ENCODE results near the gene SPSB2. TPM values are rescaled to one million over a fixed set of nuclear protein-coding genes. Genes with fewer than 3 reads are reported as not detected.
A peak's percentile ranks its signal among the peaks of the same experiment; 100 is the strongest.

The SPSB2 gene
- total and polyA plus RNA-seq, 2 experiments from 2014 or later: 8.2 to 13.1 TPM

DNA sequence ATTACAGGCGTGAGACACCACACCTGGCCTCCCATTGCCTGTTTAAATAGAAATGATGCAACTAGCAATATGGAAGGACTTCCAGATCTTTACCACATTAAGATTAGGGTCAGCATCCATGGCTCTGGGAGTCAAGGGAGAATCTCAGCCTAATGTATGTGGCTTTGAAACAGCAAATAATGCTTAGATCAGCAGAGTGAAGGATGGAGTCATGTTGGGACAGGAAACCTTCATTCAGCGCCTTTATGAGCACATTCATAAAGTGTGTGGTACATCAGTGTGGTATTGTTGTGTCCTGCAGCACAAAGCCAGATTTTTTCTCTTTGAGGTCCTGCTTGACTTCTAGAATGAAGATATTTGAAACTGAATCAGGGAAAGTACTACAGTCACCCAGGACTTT, 15.3 kb upstream of the SPSB2 start:
- H3F3A ChIP-seq (replicated peaks; ENCODE audit: low read depth): peaks cover 38% of the 10 kb centered on the region
- H3K4me3 Mint-ChIP-seq: no peak overlapping the region; the same call in 2 of the 3 replicates
- H3K4me1 Mint-ChIP-seq: peaks cover 33% of the 10 kb centered on the region
- H3K9me2 ChIP-seq (ENCODE audit: insufficient read depth): no peaks in the 10 kb centered on the region
- H3K27me3 ChIP-seq (ENCODE audit: insufficient read depth): no peaks in the 10 kb centered on the region
- no peak overlapping the region for H2AFZ ChIP-seq
- no peak overlapping the region for H3K4me3 ChIP-seq
- DNase-seq (ENCODE audit: low spot score) (no peak), ATAC-seq (no peak)
- H3K36me3 ChIP-seq (ENCODE audit: insufficient read depth): no peaks in the 10 kb centered on the region
- H3K79me2 ChIP-seq (replicated peaks; ENCODE audit: insufficient read depth): no peaks in the 10 kb centered on the region
- TF ChIP-seq ZNF331 (CRISPR knock-in tag; IDR thresholded peaks at IDR 0.05; ENCODE audit: low read depth): no peak
- no peak for TF ChIP-seq NANOG (IDR thresholded peaks at IDR 0.05; ENCODE audit: borderline replicate concordance)
- TF ChIP-seq, protein P1, sequence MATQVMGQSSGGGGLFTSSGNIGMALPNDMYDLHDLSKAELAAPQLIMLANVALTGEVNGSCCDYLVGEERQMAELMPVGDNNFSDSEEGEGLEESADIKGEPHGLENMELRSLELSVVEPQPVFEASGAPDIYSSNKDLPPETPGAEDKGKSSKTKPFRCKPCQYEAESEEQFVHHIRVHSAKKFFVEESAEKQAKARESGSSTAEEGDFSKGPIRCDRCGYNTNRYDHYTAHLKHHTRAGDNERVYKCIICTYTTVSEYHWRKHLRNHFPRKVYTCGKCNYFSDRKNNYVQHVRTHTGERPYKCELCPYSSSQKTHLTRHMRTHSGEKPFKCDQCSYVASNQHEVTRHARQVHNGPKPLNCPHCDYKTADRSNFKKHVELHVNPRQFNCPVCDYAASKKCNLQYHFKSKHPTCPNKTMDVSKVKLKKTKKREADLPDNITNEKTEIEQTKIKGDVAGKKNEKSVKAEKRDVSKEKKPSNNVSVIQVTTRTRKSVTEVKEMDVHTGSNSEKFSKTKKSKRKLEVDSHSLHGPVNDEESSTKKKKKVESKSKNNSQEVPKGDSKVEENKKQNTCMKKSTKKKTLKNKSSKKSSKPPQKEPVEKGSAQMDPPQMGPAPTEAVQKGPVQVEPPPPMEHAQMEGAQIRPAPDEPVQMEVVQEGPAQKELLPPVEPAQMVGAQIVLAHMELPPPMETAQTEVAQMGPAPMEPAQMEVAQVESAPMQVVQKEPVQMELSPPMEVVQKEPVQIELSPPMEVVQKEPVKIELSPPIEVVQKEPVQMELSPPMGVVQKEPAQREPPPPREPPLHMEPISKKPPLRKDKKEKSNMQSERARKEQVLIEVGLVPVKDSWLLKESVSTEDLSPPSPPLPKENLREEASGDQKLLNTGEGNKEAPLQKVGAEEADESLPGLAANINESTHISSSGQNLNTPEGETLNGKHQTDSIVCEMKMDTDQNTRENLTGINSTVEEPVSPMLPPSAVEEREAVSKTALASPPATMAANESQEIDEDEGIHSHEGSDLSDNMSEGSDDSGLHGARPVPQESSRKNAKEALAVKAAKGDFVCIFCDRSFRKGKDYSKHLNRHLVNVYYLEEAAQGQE (IDR thresholded peaks at IDR 0.05; ENCODE audit: unreplicated experiment): no peak
- TF ChIP-seq, protein P2, sequence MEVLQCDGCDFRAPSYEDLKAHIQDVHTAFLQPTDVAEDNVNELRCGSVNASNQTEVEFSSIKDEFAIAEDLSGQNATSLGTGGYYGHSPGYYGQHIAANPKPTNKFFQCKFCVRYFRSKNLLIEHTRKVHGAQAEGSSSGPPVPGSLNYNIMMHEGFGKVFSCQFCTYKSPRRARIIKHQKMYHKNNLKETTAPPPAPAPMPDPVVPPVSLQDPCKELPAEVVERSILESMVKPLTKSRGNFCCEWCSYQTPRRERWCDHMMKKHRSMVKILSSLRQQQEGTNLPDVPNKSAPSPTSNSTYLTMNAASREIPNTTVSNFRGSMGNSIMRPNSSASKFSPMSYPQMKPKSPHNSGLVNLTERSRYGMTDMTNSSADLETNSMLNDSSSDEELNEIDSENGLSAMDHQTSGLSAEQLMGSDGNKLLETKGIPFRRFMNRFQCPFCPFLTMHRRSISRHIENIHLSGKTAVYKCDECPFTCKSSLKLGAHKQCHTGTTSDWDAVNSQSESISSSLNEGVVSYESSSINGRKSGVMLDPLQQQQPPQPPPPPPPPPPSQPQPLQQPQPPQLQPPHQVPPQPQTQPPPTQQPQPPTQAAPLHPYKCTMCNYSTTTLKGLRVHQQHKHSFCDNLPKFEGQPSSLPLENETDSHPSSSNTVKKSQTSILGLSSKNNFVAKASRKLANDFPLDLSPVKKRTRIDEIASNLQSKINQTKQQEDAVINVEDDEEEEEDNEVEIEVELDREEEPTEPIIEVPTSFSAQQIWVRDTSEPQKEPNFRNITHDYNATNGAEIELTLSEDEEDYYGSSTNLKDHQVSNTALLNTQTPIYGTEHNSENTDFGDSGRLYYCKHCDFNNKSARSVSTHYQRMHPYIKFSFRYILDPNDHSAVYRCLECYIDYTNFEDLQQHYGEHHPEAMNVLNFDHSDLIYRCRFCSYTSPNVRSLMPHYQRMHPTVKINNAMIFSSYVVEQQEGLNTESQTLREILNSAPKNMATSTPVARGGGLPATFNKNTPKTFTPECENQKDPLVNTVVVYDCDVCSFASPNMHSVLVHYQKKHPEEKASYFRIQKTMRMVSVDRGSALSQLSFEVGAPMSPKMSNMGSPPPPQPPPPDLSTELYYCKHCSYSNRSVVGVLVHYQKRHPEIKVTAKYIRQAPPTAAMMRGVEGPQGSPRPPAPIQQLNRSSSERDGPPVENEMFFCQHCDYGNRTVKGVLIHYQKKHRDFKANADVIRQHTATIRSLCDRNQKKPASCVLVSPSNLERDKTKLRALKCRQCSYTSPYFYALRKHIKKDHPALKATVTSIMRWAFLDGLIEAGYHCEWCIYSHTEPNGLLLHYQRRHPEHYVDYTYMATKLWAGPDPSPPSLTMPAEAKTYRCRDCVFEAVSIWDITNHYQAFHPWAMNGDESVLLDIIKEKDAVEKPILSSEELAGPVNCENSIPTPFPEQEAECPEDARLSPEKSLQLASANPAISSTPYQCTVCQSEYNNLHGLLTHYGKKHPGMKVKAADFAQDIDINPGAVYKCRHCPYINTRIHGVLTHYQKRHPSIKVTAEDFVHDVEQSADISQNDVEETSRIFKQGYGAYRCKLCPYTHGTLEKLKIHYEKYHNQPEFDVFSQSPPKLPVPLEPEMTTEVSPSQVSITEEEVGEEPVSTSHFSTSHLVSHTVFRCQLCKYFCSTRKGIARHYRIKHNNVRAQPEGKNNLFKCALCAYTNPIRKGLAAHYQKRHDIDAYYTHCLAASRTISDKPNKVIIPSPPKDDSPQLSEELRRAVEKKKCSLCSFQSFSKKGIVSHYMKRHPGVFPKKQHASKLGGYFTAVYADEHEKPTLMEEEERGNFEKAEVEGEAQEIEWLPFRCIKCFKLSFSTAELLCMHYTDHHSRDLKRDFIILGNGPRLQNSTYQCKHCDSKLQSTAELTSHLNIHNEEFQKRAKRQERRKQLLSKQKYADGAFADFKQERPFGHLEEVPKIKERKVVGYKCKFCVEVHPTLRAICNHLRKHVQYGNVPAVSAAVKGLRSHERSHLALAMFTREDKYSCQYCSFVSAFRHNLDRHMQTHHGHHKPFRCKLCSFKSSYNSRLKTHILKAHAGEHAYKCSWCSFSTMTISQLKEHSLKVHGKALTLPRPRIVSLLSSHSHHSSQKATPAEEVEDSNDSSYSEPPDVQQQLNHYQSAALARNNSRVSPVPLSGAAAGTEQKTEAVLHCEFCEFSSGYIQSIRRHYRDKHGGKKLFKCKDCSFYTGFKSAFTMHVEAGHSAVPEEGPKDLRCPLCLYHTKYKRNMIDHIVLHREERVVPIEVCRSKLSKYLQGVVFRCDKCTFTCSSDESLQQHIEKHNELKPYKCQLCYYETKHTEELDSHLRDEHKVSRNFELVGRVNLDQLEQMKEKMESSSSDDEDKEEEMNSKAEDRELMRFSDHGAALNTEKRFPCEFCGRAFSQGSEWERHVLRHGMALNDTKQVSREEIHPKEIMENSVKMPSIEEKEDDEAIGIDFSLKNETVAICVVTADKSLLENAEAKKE (CRISPR knock-in tag; IDR thresholded peaks at IDR 0.05): no peak
- TF ChIP-seq, protein P3, sequence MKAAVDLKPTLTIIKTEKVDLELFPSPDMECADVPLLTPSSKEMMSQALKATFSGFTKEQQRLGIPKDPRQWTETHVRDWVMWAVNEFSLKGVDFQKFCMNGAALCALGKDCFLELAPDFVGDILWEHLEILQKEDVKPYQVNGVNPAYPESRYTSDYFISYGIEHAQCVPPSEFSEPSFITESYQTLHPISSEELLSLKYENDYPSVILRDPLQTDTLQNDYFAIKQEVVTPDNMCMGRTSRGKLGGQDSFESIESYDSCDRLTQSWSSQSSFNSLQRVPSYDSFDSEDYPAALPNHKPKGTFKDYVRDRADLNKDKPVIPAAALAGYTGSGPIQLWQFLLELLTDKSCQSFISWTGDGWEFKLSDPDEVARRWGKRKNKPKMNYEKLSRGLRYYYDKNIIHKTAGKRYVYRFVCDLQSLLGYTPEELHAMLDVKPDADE (IDR thresholded peaks at IDR 0.05): no peak
- no peak for TF ChIP-seq CREB1 (CRISPR knock-in tag; IDR thresholded peaks at IDR 0.05; ENCODE audit: low read depth)
- TF ChIP-seq, protein P4, sequence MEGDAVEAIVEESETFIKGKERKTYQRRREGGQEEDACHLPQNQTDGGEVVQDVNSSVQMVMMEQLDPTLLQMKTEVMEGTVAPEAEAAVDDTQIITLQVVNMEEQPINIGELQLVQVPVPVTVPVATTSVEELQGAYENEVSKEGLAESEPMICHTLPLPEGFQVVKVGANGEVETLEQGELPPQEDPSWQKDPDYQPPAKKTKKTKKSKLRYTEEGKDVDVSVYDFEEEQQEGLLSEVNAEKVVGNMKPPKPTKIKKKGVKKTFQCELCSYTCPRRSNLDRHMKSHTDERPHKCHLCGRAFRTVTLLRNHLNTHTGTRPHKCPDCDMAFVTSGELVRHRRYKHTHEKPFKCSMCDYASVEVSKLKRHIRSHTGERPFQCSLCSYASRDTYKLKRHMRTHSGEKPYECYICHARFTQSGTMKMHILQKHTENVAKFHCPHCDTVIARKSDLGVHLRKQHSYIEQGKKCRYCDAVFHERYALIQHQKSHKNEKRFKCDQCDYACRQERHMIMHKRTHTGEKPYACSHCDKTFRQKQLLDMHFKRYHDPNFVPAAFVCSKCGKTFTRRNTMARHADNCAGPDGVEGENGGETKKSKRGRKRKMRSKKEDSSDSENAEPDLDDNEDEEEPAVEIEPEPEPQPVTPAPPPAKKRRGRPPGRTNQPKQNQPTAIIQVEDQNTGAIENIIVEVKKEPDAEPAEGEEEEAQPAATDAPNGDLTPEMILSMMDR (conservative IDR thresholded peaks at IDR 0.05; ENCODE audit: low read depth in 2 of 2): no peak
- TF ChIP-seq JUNB (IDR thresholded peaks at IDR 0.05; ENCODE audit: unreplicated experiment): no peak
- TF ChIP-seq EZH2 (IDR thresholded peaks at IDR 0.05; ENCODE audit: low read depth, unreplicated experiment): no peak
- no peak for TF ChIP-seq POLR2AphosphoS5 (IDR thresholded peaks at IDR 0.05; ENCODE audit: low read depth)
- TF ChIP-seq STAT1 (IDR thresholded peaks at IDR 0.05; ENCODE audit: unreplicated experiment): no peak
- H3K27ac Mint-ChIP-seq: peak overlapping the region; percentile 78; the same call in 1 of the 2 replicates
- H3K27ac ChIP-seq (ENCODE audit: low read depth): peak overlapping the region; percentile 90
- peak overlapping the region; percentile 51 for H3K4me2 ChIP-seq
- H3K4me1 ChIP-seq (ENCODE audit: insufficient read depth): peaks cover 45% of the 10 kb centered on the region
- H3K36me3 Mint-ChIP-seq (ENCODE audit: low read depth): 0 out of 3 replicates have a peak, but pooled peaks cover 4% of the 10 kb centered on the region
- peaks cover 18% of the 10 kb centered on the region for H3K27me3 Mint-ChIP-seq (ENCODE audit: insufficient read depth, low read depth, poor library complexity)
- no peaks in the 10 kb centered on the region; the same call in 1 of the 3 replicates for H3K9me3 Mint-ChIP-seq
- H4K20me1 ChIP-seq (replicated peaks; ENCODE audit: insufficient read depth): no peaks in the 10 kb centered on the region

Data from GM23338 (cell line).